HT1080 (cell line): Measurements from ENCODE around the gene UBR3. TPM values are rescaled to one million over a fixed set of nuclear protein-coding genes. Genes with fewer than 3 reads are reported as not detected.
A peak's percentile ranks its signal among the peaks of the same experiment; 100 is the strongest.
"Not testable (repeated sequence)": the region's sequence is repeated elsewhere in the genome, so short reads cannot be mapped to it uniquely, and the experiment has no call there.

ENCODE experiments used
- DNase-seq: peaks from one replicate; pipeline ENCODE4 v3.0.0-alpha.2; 2015; ENCODE audit warnings: low read depth
- polyA plus RNA-seq, 2 experiments: library from polyadenylated mRNA; depleted of rRNA; stranded (reverse); fragments of >200 nt; gene quantifications; 2 replicates each; pipeline ENCODE4 v1.2.3, GENCODE V29; 2015
- total RNA-seq: library from RNA; depleted of rRNA; stranded (reverse); fragments of >200 nt; shearing (Covaris generic); gene quantifications from 2 replicates; pipeline ENCODE4 v1.2.3, GENCODE V29; 2014; rRNA removed

The UBR3 gene
- 11.3 and 14.0 TPM in 2 replicates for total RNA-seq
- 10.0 and 12.4 TPM in 2 replicates for polyA plus RNA-seq (2015; cell fraction: cytosol; rRNA removed)
- polyA plus RNA-seq (2015; cell fraction: nucleus; rRNA removed), result 31.3 and 33.6 TPM in 2 replicates

- peak; percentile 88 for DNase-seq
These were observed at the start of gene UBR3 for GRCh38 chr2:169827272-169828140. Gene UBR3 (plus strand): TSS chr2:169827454. CDS start chr2:169827508, 54 bp downstream.

DNA sequence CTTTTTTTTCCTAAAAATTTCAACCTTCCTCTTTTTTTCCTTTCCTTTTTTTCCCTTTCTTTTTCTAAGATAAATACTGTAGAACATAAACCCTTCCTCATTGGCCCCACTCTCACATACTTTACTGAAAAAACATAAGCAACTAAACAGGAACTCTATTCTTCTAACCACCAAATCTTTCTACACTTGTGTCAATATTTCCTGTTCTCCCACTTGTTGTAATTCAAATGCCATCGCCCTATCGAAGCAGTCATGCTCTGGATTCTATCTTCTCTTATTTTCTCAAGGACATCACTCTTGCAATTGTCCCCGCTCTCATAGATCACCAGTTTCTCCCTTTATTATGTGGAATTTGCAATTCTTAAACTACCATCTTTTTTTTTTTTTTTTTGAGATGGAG is 48.8 kb upstream of the UBR3 start:
- no peak for DNase-seq

DNA sequence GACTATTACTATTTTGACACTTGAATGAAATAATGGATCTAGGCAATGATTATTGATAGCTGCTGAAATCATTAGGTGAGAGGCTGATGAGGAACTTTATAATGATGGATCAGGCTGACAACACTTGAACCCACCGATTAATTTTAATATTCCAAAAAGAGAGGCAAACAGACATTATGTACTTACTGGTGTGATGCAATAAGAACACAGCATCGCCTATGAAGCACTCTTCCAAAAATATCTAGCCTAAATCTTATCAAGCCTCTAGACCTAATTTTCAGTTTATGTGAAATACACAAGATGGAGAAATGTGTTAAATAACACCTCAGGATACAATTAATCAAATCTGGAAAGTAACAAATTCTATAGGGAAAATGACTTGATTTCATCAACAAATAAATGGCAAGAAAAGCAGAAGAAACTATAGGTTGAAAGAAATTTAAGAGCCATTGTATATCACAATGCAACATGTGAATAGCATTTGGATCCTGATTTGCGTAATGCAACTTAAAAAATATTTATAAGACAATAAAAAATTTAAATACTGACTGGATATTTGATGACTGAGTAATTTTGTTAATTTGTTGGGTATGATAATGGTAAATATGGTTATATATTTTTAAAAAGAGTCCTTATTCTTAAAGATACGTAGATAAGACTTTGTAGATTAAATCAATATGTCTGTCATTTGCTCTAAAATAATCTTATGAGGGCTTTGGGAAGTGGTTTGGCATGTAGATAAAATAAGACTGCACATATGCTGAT is 45.8 kb upstream of the UBR3 start:
- DNase-seq, result no peak

- DNase-seq, result no peak
These were observed 44.7 kb upstream of the UBR3 start for GRCh38 chr2:169782513-169782912.

- DNase-seq, result no peak
These were observed 36.7 kb upstream of the UBR3 start for GRCh38 chr2:169790581-169790980.

DNA sequence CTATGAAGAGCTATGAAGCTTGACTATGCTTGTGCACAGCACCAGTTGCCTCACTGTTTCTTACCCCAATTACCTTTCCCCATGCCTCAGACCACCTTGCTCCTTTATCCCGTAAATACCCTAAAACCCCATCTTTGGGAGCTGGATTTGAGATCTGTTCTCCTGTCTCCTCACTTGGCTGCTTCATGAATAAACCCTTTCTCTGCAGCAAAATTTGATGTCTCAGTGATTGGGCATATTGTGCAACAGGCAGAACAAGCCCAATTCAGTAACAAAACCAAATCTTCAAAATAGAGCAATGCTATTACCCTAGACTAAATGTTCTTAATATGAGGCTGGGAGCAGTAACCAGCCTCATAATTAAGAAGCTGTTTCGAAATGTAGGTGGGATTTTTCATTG is 32.1 kb upstream of the UBR3 start:
- no peak for DNase-seq

GRCh38 chr2:169796441-169796840 is 30.8 kb upstream of the UBR3 start:
- DNase-seq, result no peak

DNA sequence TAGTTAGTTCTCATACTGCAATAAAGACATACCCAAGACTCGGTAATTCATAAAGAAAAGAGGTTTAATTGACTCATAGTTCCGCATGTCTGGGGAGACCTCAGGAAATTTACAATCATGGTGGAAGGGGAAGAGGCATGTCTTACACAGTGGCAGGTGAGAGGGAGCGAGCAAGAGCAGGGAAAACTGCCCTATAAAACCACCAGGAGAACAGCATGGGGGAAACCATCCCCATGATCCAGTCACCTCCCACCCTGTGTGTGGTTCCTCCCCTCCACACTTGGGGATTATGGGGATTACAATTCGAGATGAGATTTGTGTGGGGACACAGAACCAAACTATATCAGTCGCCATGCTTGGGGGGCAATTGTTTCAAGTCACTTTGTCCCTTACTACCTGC is 29.7 kb upstream of the UBR3 start:
- no peak for DNase-seq

DNA sequence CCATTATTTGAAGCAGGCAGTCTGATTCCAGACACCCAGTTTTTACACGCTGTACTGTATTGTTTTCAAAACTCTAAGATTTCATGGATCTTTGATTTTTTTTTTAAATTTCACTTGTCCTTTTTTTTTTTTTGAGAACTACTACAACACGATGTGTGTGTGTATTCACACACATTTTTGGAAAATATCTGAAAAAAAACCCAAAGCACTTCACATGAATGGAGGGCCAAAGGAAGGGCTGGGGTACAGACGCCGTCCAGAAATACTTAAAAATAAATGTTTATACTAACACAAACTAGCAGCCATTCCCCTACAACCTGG is 28.9 kb upstream of the UBR3 start:
- DNase-seq, result no peak

DNA sequence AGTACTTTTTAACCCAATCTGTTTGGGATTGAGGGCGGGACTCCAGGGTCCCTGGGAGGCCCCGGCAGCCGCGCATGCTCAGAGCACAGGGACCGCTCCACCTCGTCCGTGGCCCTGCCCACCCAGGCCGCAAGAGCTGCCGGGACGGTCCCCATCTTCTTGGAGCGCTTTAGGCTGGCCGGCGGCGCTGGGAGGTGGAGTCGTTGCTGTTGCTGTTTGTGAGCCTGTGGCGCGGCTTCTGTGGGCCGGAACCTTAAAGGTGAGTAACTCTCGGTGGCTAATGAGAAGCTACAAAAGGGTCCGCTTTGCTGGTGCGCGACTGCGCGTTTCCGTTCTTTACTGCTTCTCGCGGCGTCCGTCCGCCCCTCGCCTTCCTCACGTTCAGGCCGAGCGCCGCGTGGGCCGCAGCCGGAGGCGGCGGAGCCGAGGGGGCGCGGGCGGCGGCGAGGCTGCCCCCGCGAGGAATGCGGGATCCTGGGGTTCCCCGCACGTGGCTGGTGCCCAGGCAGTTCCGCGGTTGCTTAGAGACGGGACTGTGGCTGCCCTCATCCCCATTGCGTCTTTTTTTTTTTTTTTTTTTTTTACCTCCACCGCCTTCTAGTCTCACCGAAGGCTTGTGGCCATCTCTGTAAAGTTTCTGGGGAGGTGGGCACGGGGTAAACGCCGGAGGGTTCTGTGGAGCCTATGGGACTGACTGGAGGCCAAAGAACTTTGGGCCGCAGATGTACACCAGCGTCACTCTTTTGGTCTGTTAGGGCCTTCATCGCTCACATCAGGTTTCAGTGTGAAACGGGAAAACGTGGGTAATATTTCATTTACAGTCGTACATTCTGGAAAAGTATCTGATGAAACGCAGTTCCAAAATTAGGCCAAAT is 28.3 kb upstream of the UBR3 start, which contains the start of gene SSB:
SSB (plus strand) TSS at position 154 of the 875 bp plus-strand sequence. CDS start 2,090 bp downstream, outside the sequence.
- DNase-seq, result peak; percentile 96

DNA sequence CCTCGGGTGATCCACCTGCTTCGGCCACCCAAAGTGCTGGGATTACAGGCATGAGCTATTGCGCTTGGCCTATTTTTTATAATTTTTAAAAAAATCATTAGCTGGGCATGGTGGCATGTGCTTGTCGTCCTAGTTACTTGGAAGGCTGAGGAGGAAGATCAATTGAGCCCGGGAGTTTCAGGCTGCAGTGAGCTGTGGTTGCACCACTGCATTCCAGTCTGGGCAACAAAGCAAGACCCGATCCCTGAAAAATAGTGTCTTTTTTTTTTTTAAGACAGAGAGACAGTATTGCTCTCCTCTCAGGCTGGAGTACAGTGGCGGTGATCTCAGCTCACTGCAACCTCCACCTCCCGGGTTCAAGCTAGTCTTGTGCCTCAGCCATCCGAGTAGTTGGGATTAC is 23.8 kb upstream of the UBR3 start:
- DNase-seq, result no peak

DNA sequence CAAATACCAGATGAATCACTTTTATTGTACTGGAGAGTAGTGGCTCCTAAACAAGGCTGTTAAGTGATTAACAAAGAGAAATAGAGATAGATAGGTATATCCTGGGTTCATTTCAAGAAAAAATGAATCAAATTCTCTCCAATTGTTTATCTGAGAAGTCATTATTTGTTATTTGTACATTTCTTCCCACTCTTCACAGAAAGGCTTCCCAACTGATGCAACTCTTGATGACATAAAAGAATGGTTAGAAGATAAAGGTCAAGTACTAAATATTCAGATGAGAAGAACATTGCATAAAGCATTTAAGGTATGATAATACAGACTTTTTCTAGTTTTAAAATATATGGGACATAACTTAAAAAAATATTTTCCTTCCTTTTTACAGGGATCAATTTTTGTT is 20.7 kb upstream of the UBR3 start:
- no peak for DNase-seq

DNA sequence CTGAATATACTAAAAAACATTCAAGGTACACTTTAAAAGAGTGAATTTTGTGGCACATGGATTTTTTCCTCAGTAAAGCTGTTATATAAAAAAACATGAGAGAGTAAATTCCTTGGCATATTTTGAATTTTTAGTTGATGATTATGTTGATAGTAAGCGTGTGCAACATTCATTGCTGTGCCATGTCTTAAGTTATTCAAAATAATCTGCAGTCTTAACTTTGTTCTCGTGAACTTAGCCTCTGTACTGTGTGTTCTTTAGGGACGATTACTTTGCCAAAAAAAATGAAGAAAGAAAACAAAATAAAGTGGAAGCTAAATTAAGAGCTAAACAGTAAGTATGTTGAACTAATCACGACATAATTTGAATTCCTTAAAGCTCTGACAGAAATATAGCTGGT is 19.0 kb upstream of the UBR3 start:
- DNase-seq, result no peak

GRCh38 chr2:169815849-169816248 is 11.4 kb upstream of the UBR3 start:
- peak; percentile 82 for DNase-seq

DNA sequence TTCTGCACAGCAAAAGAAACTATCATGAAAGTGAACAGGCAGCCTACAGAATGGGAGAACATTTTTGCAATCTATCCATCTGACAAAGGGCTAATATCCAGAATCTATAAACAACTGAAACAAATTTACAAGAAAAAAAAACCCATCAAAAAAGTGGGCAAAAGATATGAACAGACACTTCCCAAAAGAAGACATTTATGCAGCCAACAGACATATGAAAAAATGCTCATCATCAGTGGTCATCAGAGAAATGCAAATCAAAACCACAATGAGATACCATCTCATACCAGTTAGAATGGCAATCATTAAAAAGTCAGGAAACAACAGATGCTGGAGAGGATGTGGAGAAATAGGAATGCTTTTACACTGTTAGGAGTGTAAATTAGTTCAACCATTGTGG is 10.3 kb upstream of the UBR3 start:
- not testable (repeated sequence) for DNase-seq

GRCh38 chr2:169817369-169817768 is 9.9 kb upstream of the UBR3 start:
- DNase-seq, result not testable (repeated sequence)

GRCh38 chr2:169818241-169818640 is 9.0 kb upstream of the UBR3 start:
- no peak for DNase-seq

GRCh38 chr2:169819106-169819505 is 8.1 kb upstream of the UBR3 start:
- peak; percentile 28 for DNase-seq

GRCh38 chr2:169820101-169820500 is 7.2 kb upstream of the UBR3 start:
- DNase-seq, result peak; percentile 76

DNA sequence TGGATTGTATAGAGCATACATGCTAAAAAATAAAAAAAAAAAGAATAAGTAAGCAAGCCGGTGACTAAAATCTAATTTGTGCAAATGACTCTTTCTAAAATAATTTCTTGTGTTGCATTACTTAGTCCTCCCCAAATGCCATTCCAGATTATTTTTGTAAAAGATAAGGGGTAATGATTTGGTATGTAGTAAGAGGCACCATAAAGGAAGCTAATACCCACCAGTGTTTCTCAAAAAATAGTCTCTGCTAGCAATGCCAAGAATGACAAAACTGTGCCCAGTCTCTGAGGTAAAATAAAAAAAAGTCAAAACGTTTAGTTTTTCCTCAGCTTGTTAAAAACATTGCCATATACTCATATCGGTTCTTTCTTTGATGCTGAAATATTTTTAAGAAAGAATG is 5.2 kb upstream of the UBR3 start:
- no peak for DNase-seq

DNA sequence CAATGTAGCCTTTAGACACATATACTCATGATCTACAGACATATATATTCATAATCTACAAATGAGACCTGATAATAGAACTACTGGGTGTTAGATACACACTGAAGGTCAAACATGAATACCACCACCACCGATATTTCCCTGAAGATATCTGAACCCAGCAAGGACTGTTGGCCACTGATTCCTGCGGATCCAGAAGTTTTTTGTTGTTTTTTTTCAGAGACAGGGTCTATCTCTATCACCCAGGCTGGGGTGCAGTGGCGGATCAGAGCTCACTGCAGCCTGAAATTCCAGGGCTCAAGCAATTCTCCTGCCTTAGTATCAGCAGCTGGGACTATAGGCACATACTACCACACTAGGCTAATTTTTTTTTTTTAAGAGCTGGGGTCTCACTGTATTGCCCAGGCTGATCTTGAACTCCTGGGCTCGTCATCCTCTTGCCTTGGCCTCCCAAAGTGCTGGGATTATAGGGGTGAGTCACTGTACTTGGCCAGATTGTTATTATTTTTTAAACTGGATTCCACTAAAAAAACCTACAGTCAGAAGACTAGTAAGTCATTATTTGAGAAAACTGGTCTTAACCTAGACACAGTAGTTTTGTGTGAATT is 4.4 kb upstream of the UBR3 start:
- no peak for DNase-seq
